Thyroid gland (tissue), 4 donors: ENCODE measurements around the gene BEX2.

Experiments used
- CTCF ChIP-seq, 6 experiments: fragments of 200-600 bp in 3 of 6; fragments of 450-650 bp in 3 of 6; sonication (generic) in 3 of 6; IDR thresholded peaks; one replicate each; pipeline ENCODE4 v1.5.1; 2016 to 2019; ENCODE audit warnings: antibody characterized with exemption in 6 of 6, mild to moderate bottlenecking in 2 of 6, inconsistent platforms in 1 of 6, moderate library complexity in 1 of 6
- POLR2A ChIP-seq, 2 donors: fragments of 450-650 bp; IDR thresholded peaks; one replicate each; pipeline ENCODE4 v1.6.1; 2017; ENCODE audit warnings: antibody characterized with exemption in 2 of 2, mild to moderate bottlenecking in 2 of 2, moderate library complexity in 1 of 2

- TF ChIP-seq CTCF (IDR thresholded peaks at IDR 0.05) (no peak), POLR2A (IDR thresholded peaks at IDR 0.05) (no peak)
Observed at GRCh38 chrX:103356858-103357257, 46.1 kb upstream of the BEX2 start.
